ENCODE measurements around the gene RAB20.

GRCh38 chr13:110520431-110521295, 40.9 kb downstream of the RAB20 start:
- TF ChIP-seq GATA2 (IDR thresholded peaks at IDR 0.05; ENCODE audit: low read depth, low read length) (no peak), GATA3 (IDR thresholded peaks at IDR 0.05; ENCODE audit: low read depth, low read length) (no peak)

Measured in SH-SY5Y (cell line).